Upper lobe of left lung (tissue), 6 donors: Measurements from ENCODE around the gene ZC3H4. TPM values are rescaled to one million over a fixed set of nuclear protein-coding genes. Genes with fewer than 3 reads are reported as not detected.
"Not testable (repeated sequence)": the region's sequence is repeated elsewhere in the genome, so short reads cannot be mapped to it uniquely, and the experiment has no call there.

Source experiments
- ATAC-seq, 2 donors: fragments of 200-7000 bp; cut with Tn5 transposase; one replicate each; pipeline ENCODE4 v1.9.1; 2022; ENCODE audit warnings: mild to moderate bottlenecking in 2 of 2, moderate library complexity in 2 of 2; ENCODE audit not compliant: low FRiP score in 2 of 2
- DNase-seq, 2 donors: peaks; one replicate each; pipeline ENCODE4 v3.0.0-alpha.2; 2019 to 2020
- H3K27ac ChIP-seq, 4 donors: fragments of 200-600 bp; sonication (generic); one replicate each; pipeline ENCODE4 v1.5.1; 2016 to 2019
- H3K27me3 ChIP-seq, 4 donors: fragments of 200-600 bp; sonication (generic); one replicate each; pipeline ENCODE4 v1.5.1; 2017 to 2019
- H3K36me3 ChIP-seq, 4 donors: fragments of 200-600 bp; sonication (generic); one replicate each; pipeline ENCODE4 v1.5.1; 2016 to 2019
- H3K4me1 ChIP-seq, 4 donors: fragments of 200-600 bp; sonication (generic); one replicate each; pipeline ENCODE4 v1.5.1; 2018 to 2019
- H3K4me3 ChIP-seq, 4 donors: fragments of 200-600 bp; sonication (generic); one replicate each; pipeline ENCODE4 v1.5.1; 2017 to 2019; ENCODE audit warnings: mild to moderate bottlenecking in 2 of 4, moderate library complexity in 1 of 4
- H3K9me3 ChIP-seq, 4 donors: fragments of 200-600 bp; sonication (generic); one replicate each; pipeline ENCODE4 v1.5.1; 2018 to 2019
- CTCF ChIP-seq, 6 experiments: fragments of 450-650 bp in 4 of 6; fragments of 200-600 bp in 2 of 6; sonication (generic) in 2 of 6; IDR thresholded peaks; one replicate each; pipeline ENCODE4 v1.5.1; 2016 to 2019; ENCODE audit warnings: antibody characterized with exemption in 6 of 6
- EP300 ChIP-seq, 4 donors: sonication (generic); formaldehyde crosslinking; IDR thresholded peaks; one replicate each; pipeline ENCODE4 v1.5.1; 2017; ENCODE audit warnings: antibody characterized with exemption in 4 of 4, control low read depth in 2 of 4
- POLR2A ChIP-seq, 4 donors: fragments of 450-650 bp; IDR thresholded peaks; one replicate each; pipeline ENCODE4 v1.5.1; 2016 to 2017; ENCODE audit warnings: antibody characterized with exemption in 4 of 4, mild to moderate bottlenecking in 2 of 4
- POLR2AphosphoS5 ChIP-seq, 2 donors: sonication (generic); formaldehyde crosslinking; IDR thresholded peaks; one replicate each; pipeline ENCODE4 v1.5.1; 2017; ENCODE audit warnings: antibody characterized with exemption in 2 of 2
- WGBS, 2 donors: methylation state at CpG; one replicate each; pipeline ENCODE4 v1.1.5; 2017 to 2018; 5-methylcytosine and 5-hydroxymethylcytosine counted together
- total RNA-seq, 6 donors: library from RNA; depleted of rRNA in 4 of 6; stranded (reverse); fragments of >200 nt in 4 of 6; gene quantifications; one replicate each; pipeline versions ENCODE4 v1.1.0 to v1.2.1, GENCODE V29; 2016 to 2021
- donor health status: DM: no; HTN: no; CAD: no; lungs with moderate emphysema.
- donor health status: DM: no; HTN: yes; CAD: no; lungs with severe emphysema.

ZC3H4 gene
- total RNA-seq, 6 donors from 2014 or later = 28.6 to 57.6 (median 44.1) TPM

- H3K36me3 ChIP-seq = no peaks in the 10 kb centered on the region
- DNase-seq (no peak), ATAC-seq (no peak)
- no peak overlapping the region for H3K4me3 ChIP-seq
- peaks cover 23 to 36% (median 31%) of the 10 kb centered on the region in 4 donors for H3K4me1 ChIP-seq
- H3K9me3 ChIP-seq = no peaks in the 10 kb centered on the region
- H3K27ac ChIP-seq = no peak overlapping the region
- no peak for TF ChIP-seq EP300 (IDR thresholded peaks at IDR 0.05)
- H3K27me3 ChIP-seq = no peaks in the 10 kb centered on the region
- WGBS, 2 donors = 79 to 88% methylated on average over 9 of the region's 9 CpGs
Observed at GRCh38 chr19:47102346-47103060, 11.1 kb downstream of the ZC3H4 start.

GRCh38 chr19:47101116-47101515 is 12.5 kb downstream of the ZC3H4 start:
- H3K4me3 ChIP-seq, H3K36me3 ChIP-seq, DNase-seq, H3K27ac ChIP-seq, H3K9me3 ChIP-seq, ATAC-seq, H3K27me3 ChIP-seq: not testable (repeated sequence)
- 84 to 92% methylated on average over 2 to 4 of the region's 4 CpGs for WGBS, 2 donors
- H3K4me1 ChIP-seq = peaks cover 22 to 39% (median 28%) of the 10 kb centered on the region in 4 donors

- Histone ChIP-seq H3K27ac (no peak overlapping the region), H3K4me1 (peaks cover 29 to 46% (median 36%) of the 10 kb centered on the region in 4 donors), H3K27me3 (no peaks in the 10 kb centered on the region), H3K4me3 (no peak overlapping the region), H3K36me3 (no peaks in the 10 kb centered on the region), H3K9me3 (no peaks in the 10 kb centered on the region)
- TF ChIP-seq CTCF (IDR thresholded peaks at IDR 0.05) = no peak
- 94% methylated on average over 5 of the region's 5 CpGs for WGBS, 2 donors
- DNase-seq (no peak), ATAC-seq (no peak)
Observed at GRCh38 chr19:47100290-47100689, 13.3 kb downstream of the ZC3H4 start.

GRCh38 chr19:47099576-47100050 is 14.0 kb downstream of the ZC3H4 start:
- no peak overlapping the region for H3K4me3 ChIP-seq
- peaks cover 36 to 53% (median 43%) of the 10 kb centered on the region in 4 donors for H3K4me1 ChIP-seq
- TF ChIP-seq EP300 (IDR thresholded peaks at IDR 0.05) = no peak
- TF ChIP-seq POLR2AphosphoS5 (IDR thresholded peaks at IDR 0.05) = no peak
- TF ChIP-seq CTCF (IDR thresholded peaks at IDR 0.05) = no peak
- TF ChIP-seq POLR2A (IDR thresholded peaks at IDR 0.05) = no peak
- H3K27me3 ChIP-seq = no peaks in the 10 kb centered on the region
- H3K27ac ChIP-seq = peak overlapping the region in 3 of 4 donors; percentile 22 to 84 (median 80)
- ATAC-seq = no peak
- no peaks in the 10 kb centered on the region for H3K9me3 ChIP-seq
- WGBS, 2 donors = 72 to 74% methylated on average over 6 of the region's 6 CpGs
- no peak for DNase-seq
- H3K36me3 ChIP-seq = no peaks in the 10 kb centered on the region

GRCh38 chr19:47098608-47099007 is 15.0 kb downstream of the ZC3H4 start:
- Histone ChIP-seq H3K9me3 (no peaks in the 10 kb centered on the region), H3K4me3 (no peak overlapping the region), H3K4me1 (peaks cover 44 to 63% (median 52%) of the 10 kb centered on the region in 4 donors), H3K27ac (peak overlapping the region in 3 of 4 donors; percentile 80 to 91 (median 84)), H3K36me3 (peaks cover 0 to 8% (median 7%) of the 10 kb centered on the region in 4 donors), H3K27me3 (no peaks in the 10 kb centered on the region)
- WGBS, 2 donors = 75 to 87% methylated on average over 6 of the region's 6 CpGs
- no peak for DNase-seq
- TF ChIP-seq EP300 (IDR thresholded peaks at IDR 0.05) (no peak), CTCF (IDR thresholded peaks at IDR 0.05) (no peak), POLR2A (IDR thresholded peaks at IDR 0.05) (no peak), POLR2AphosphoS5 (IDR thresholded peaks at IDR 0.05) (no peak)
- no peak for ATAC-seq
